DMS 273 (cell line): ENCODE measurements around the gene A4GNT.
"Not testable (repeated sequence)": the region's sequence is repeated elsewhere in the genome, so short reads cannot be mapped to it uniquely, and the experiment has no call there.

Experiments used
- DNase-seq: peaks from one replicate; lab custom pipeline; 2025; ENCODE audit not compliant: unreplicated experiment; lab: John Stamatoyannopoulos, UW

A4GNT gene

DNA sequence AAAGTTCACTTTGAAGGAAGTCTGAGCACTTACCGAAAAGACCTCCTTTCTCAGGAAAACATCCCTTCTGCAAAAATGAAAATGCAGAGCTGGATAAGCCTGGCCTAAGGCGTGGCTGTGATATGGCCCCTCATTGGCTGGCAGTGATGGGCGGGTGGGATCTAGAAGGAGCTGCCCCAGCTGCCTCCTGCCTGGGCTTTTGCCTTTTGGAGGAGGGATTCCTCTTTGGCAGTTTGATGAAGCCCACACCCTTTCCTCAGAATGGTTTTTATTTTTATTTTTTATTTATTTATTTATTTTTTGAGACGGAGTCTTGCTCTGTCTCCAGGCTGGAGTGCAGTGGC, 12.8 kb downstream of the A4GNT start:
- DNase-seq = peak; percentile 46

DNA sequence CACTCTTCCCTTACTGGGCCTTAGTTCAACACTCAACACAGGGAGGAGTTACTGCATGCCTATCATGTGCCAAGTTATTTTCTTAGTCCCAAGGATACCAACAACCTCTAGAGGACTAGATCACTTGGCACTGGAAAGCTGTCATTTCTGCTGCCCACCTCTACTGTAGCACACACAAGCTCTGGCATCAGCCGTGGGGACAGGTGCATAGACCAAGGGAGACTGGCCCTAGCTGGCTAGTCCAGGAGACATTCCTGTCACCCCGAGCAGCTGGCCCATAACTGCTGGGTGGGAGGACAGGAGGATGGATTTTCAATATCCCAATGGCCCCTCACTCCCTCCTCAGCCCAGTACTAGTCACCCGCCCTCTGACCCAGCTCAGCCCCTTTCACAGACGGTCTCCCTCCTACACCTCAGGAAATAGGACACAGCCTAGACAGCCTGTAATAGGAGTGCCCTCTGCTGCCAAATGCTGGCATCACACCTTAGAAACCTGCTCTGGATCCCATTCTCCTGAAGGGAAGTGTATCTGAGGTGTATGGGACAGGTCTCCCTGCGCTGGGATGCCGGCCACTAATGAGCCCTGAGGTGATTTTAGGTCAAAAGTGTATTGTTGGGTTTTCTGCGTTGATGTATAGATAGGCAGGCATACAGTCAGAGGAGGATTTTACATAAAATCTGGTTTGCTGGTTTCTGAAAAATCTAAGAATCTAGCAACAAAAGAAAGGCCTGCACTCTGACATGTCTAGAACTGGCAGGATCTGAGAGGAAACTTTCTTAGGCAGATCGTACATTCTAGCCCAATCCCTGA, 13.4 kb downstream of the A4GNT start:
- peak; percentile 90 for DNase-seq

DNA sequence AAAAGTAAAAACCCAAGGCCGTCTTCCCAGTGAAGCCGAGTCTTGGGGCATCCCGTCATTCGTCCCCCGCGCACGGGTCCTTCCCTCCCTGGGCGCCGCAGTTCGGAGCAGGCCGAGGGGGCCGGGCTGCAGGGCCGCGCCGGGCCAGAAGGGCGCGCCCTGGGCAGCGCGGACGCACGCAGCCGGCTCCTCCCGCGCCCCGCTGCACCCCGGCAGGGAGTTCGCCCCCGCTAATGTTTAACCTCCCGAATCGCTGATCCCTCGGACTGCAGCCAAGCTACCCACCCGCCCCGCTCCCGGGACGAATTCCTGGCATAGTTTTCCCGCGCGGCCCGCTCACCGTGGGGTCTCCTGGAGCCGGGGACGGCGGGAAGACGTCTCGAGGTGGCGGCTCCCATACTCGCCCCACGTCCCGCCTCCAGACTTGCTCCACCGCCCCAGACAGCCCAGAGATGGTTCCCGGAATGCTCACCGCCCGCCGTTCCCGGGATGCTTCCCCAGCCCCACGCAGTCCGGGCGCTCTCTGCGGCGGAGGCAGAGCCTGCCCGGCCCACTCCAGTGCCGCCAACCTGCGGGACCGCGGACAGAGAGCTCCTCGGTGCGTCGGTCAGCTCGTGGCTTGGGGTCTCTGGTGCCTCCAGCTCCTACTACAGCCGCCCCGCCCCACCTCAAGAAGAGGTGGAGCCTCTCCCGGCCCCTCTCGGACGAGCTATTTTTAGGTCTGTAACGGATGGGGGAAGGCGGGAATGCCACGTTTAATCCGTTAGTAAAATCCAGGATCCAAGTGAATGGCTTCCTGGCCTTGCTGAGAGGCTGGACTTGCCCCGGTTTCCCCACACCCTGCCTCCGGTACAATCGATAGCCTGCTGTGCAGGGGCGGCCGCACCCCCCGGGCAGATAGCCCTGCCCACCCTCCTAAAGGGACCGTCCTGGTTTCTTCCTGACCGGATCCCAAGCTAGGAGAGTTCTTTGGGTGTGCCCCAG, 16.9 kb downstream of the A4GNT start, which contains the start of gene DZIP1L:
DZIP1L (minus strand) TSS at position 621 of the 984 bp plus-strand sequence. CDS start 11,637 bp downstream, outside the sequence.
- peak; percentile 90 for DNase-seq

DNA sequence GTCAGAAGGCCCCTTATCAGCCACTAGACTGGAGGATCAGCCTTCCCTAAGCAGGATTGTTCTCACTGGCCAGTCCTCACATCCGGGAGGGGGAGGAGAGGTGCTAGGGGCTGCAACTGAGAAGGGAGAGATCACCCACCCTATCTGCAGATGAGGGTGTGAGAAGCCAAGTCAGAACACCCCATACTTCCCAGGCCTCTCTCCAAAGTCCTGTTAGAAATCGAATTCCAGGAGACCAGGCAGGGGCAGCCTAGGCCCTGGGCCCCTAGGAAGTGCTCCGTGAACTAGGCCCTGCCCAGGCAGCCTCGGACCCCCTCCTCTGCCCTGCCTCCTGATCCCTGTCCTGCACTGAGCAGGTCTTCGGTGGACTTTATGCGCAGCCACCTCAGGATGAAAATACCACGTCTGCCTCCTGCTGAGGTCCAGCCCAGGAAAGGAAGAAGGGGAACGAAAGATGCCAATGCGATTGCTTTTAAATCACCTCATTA, 17.7 kb downstream of the A4GNT start:
- DNase-seq = peak; percentile 67

- peak; percentile 77 for DNase-seq
These were observed 18.9 kb downstream of the A4GNT start for GRCh38 chr3:138113326-138113725.

- DNase-seq = no peak
These were observed 19.8 kb downstream of the A4GNT start for GRCh38 chr3:138112362-138112761.

DNA sequence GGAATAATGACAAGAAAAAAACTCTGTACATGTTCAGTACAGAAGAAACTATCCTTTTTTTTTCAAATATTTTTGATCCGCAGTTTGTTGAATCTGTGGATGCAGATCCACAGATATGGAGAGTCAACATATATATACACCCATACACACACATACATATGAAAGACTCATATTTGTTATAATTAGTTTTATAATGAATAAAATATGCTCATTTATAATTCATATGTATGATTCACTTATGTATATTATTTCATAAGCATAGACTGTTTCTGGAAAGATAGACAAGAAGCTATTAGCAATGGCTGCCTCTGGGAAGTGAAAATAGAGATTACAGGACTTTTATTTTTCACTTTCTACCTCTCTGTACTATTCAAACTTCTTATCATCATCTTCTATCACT, 26.6 kb downstream of the A4GNT start:
- no peak for DNase-seq

- DNase-seq = no peak
These were observed 28.7 kb downstream of the A4GNT start for GRCh38 chr3:138103466-138103865.

GRCh38 chr3:138101351-138101940, 30.7 kb downstream of the A4GNT start:
- peak; percentile 12 for DNase-seq

- no peak for DNase-seq
These were observed 32.8 kb downstream of the A4GNT start for GRCh38 chr3:138099417-138099816.

GRCh38 chr3:138097192-138098172, 34.7 kb downstream of the A4GNT start:
- DNase-seq = peak; percentile 60

DNA sequence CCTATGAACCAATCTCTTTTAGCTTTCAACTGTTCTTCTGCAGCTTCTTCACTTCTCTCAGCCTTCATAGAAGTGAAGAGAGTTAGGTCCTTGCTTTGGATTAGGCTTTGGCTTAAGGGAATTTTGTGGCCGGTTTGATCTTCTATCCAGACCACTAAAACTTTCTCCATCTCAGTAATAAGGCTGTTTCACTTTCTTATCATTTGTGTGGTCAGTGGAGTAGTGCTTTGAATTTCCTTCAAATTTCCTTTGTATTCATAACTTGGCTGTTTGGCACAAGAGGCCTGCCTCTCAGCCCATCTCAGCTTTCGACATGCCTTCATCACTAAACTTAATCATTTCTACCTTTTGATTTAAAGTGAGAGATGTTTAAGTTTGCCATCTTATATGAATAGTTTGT, 38.5 kb downstream of the A4GNT start:
- DNase-seq = no peak

GRCh38 chr3:138092023-138092422, 40.2 kb downstream of the A4GNT start:
- DNase-seq = no peak

DNA sequence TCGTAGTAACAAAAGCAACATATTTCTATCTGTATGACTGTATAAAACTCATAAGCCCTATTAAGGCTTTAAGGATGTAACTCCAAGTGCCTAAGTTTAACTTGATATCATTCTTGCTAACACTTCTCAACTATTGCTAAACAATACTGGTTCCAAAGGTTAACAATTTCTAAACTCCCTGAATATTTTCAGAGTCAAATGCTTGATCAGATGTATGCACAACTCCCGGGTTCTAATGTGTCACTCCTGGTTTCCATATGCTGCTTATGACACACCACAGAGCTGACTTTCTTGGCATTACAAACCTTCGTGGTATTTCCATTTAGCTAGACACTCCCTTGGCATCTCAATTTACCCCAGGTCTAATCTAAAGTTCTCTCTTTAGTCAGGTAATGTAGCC, 43.1 kb downstream of the A4GNT start:
- no peak for DNase-seq

- DNase-seq = not testable (repeated sequence)
These were observed 46.4 kb downstream of the A4GNT start for GRCh38 chr3:138085745-138086144.

GRCh38 chr3:138084196-138084595, 48.0 kb downstream of the A4GNT start:
- no peak for DNase-seq

DNA sequence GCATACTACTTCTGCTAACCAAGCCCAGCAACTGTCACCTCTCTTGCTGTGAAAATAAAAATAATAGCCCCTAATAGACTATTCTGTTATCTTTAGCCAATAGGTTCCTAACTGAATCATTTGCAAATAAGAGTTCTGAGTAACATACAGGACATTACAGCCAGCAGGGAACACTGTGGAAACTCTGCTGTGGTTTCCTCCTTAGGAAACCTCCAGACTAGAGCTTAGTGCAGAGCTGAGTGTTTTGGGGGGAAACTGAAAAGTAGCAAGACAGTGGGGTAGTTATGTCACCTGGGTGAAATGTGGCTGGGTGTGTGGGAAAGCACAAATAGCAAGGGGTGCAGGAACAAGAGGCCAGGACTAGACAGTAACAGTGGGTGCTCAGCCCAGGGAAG, 49.2 kb downstream of the A4GNT start:
- DNase-seq = no peak

DNA sequence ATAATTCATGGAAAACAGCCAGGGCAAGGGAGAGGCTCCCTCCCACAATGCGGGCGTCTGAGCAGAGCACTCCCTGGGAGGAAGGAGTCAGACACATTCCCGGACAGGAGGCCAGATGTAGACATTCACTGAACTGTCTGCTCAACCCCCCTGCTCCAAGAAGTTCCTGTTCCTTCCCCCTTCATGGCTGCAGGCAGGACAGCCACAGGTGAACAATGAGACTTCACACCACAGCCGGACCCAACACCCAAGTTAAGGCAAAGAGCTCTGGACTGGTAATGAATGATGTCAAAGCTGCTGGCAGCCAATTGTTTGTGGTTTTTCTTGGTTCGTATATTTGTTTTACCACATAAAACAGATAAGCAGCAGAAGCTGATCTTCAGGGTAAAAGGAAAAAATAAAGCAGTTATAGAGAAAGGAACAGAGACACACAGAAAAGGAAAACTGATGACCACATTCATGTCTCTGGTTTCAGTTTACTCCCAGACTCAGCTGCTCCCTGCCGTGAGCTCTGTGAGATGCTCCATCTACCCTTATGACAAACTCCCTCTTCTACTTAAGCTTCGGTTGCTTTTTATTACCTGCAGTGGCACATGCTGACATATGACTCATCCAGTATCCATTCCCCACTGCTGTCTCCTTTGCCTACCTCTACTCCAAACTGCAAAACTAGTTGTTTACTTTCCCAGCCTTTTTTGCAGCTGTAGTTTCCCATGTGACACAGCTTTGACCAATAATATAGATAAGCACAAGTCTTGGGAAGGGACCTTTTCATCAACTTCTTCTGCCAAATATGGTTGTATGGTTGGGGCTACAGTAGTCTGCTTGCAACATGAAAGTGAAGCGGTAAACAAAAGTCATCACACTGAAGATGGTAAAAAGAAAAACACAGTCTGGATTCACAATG, 49.9 kb downstream of the A4GNT start:
- DNase-seq = peak; percentile 45
